Neuronal stem cell (in vitro differentiated cells): ENCODE results near the gene SCN3A.

Source experiments
- DNase-seq: peaks from one replicate; pipeline ENCODE4 v3.0.0-alpha.2; 2013; ENCODE audit warnings: low spot score
- H2AFZ ChIP-seq: one replicate; pipeline ENCODE4 v1.6.1; 2013; ENCODE audit warnings: mild to moderate bottlenecking, low read length, inconsistent platforms
- H2AK5ac ChIP-seq: 2 replicates; pipeline ENCODE4 v1.6.1; 2013; ENCODE audit warnings: low read depth, mild to moderate bottlenecking, inconsistent platforms, low read length, moderate library complexity, mixed read lengths
- H2BK120ac ChIP-seq: 2 replicates; pipeline ENCODE4 v1.6.1; 2013; ENCODE audit warnings: low read depth, mild to moderate bottlenecking, inconsistent platforms, low read length, moderate library complexity, mixed read lengths
- H2BK12ac ChIP-seq: one replicate; pipeline ENCODE4 v1.6.1; 2013; ENCODE audit warnings: low read length, inconsistent platforms
- H2BK15ac ChIP-seq: 2 replicates; pipeline ENCODE4 v1.6.1; 2013; ENCODE audit warnings: mild to moderate bottlenecking, low read length, inconsistent platforms, mixed read lengths
- H2BK5ac ChIP-seq: one replicate; pipeline ENCODE4 v1.6.1; 2013; ENCODE audit warnings: inconsistent platforms, mild to moderate bottlenecking, low read length, moderate library complexity
- H3K14ac ChIP-seq: one replicate; pipeline ENCODE4 v1.6.1; 2013; ENCODE audit warnings: low read length, inconsistent platforms
- H3K18ac ChIP-seq: 2 replicates; pipeline ENCODE4 v1.6.1; 2013; ENCODE audit warnings: low read length, inconsistent platforms
- H3K23ac ChIP-seq: 2 replicates; pipeline ENCODE4 v1.6.1; 2013; ENCODE audit warnings: low read depth, mild to moderate bottlenecking, mixed read lengths, low read length, inconsistent platforms; ENCODE audit not compliant: poor library complexity
- H3K27ac ChIP-seq: replicated peaks from 3 replicates; pipeline ENCODE4 v1.5.1; 2013; ENCODE audit warnings: low read length, inconsistent platforms
- H3K27me3 ChIP-seq, 3 experiments: 2 replicates each; pipeline ENCODE4 v1.6.1; 2013; ENCODE audit warnings: low read length in 3 of 3, mild to moderate bottlenecking in 2 of 3, inconsistent platforms in 1 of 3, low read depth in 1 of 3, mixed read lengths in 1 of 3, moderate library complexity in 1 of 3; ENCODE audit not compliant: control insufficient read depth in 3 of 3, insufficient read depth in 3 of 3
- H3K36me3 ChIP-seq, 2 donors: replicated peaks in 1 of 2; 2 replicates each; pipeline ENCODE4 v1.6.1; 2013; ENCODE audit warnings: low read length in 2 of 2; ENCODE audit not compliant: control insufficient read depth in 2 of 2, insufficient read depth in 2 of 2
- H3K4ac ChIP-seq: 2 replicates; pipeline ENCODE4 v1.6.1; 2013; ENCODE audit warnings: inconsistent platforms, mild to moderate bottlenecking, low read length, moderate library complexity
- H3K4me1 ChIP-seq, 2 donors: 1 replicate in 1 of 2; 2 replicates in 1 of 2; pipeline ENCODE4 v1.6.1; 2013; ENCODE audit warnings: low read length in 2 of 2, low read depth in 1 of 2; ENCODE audit not compliant: control insufficient read depth in 2 of 2, insufficient read depth in 1 of 2
- H3K4me2 ChIP-seq: one replicate; pipeline ENCODE4 v1.6.1; 2013; ENCODE audit warnings: mild to moderate bottlenecking, low read length, inconsistent platforms; ENCODE audit not compliant: insufficient read depth, poor library complexity, severe bottlenecking
- H3K4me3 ChIP-seq, 2 donors: 2 replicates each; pipeline ENCODE4 v1.5.1; 2013; ENCODE audit warnings: low read length in 2 of 2, mild to moderate bottlenecking in 2 of 2, inconsistent platforms in 1 of 2, moderate library complexity in 1 of 2
- H3K79me1 ChIP-seq: one replicate; pipeline ENCODE4 v1.6.1; 2013; ENCODE audit warnings: low read depth, mild to moderate bottlenecking, inconsistent platforms, low read length, moderate library complexity
- H3K9ac ChIP-seq: one replicate; pipeline ENCODE4 v1.6.1; 2013; ENCODE audit warnings: mild to moderate bottlenecking, low read depth, low read length, inconsistent platforms; ENCODE audit not compliant: poor library complexity
- H3K9me3 ChIP-seq, 2 donors: replicated peaks in 1 of 2; 2 replicates each; pipeline versions ENCODE3 to v1.6.1; 2013; ENCODE audit warnings: low read length in 2 of 2, mild to moderate bottlenecking in 2 of 2, inconsistent platforms in 1 of 2, low read depth in 1 of 2, mixed read lengths in 1 of 2, moderate library complexity in 1 of 2; ENCODE audit not compliant: control insufficient read depth in 2 of 2, insufficient read depth in 1 of 2
- H4K8ac ChIP-seq: one replicate; pipeline ENCODE4 v1.6.1; 2013; ENCODE audit warnings: low read depth, mild to moderate bottlenecking, inconsistent platforms, low read length, moderate library complexity
- H4K91ac ChIP-seq: one replicate; pipeline ENCODE4 v1.6.1; 2013; ENCODE audit warnings: low read length, low read depth, mild to moderate bottlenecking, inconsistent platforms; ENCODE audit not compliant: poor library complexity
- WGBS, 2 donors: extraction: QIAGEN DNeasy Blood & Tissue Kit; methylation state at CpG; one replicate each; pipeline ENCODE4 v1.1.7; 2013; ENCODE audit warnings: missing lambda C conversion rate in 2 of 2, mixed read lengths in 1 of 2; ENCODE audit not compliant: insufficient read length in 2 of 2, insufficient replicate concordance in 1 of 2; ENCODE audit errors: extremely low coverage in 2 of 2; 5-methylcytosine and 5-hydroxymethylcytosine counted together

SCN3A gene

GRCh38 chr2:165115258-165115657, 88.6 kb downstream of the SCN3A start:
- Histone ChIP-seq H2BK120ac (no peak overlapping the region), H4K91ac (no peak overlapping the region), H2AK5ac (no peak overlapping the region), H3K18ac (no peak overlapping the region), H3K4me2 (no peak overlapping the region), H3K27ac (no peak overlapping the region), H2BK15ac (no peak overlapping the region), H3K4ac (no peak overlapping the region), H2BK12ac (no peak overlapping the region), H3K9ac (no peak overlapping the region), H3K14ac (no peak overlapping the region), H2AFZ (no peak overlapping the region), H3K9me3 (peaks cover 0 to 4% of the 10 kb centered on the region in 2 donors), H3K79me1 (no peaks in the 10 kb centered on the region), H3K27me3 (no peaks in the 10 kb centered on the region), H2BK5ac (no peak overlapping the region), H3K4me1 (peaks cover 3 to 5% of the 10 kb centered on the region in 2 donors), H3K4me3 (no peak overlapping the region), H4K8ac (no peak overlapping the region), H3K23ac (no peak overlapping the region), H3K36me3 (no peaks in the 10 kb centered on the region)
- DNase-seq = no peak
- WGBS, 2 donors = no CpG with 5 or more reads among the region's 6 CpGs

- no CpG with 5 or more reads among the region's 4 CpGs for WGBS, 2 donors
- no peak overlapping the region for H3K4me2 ChIP-seq
These were observed 89.4 kb downstream of the SCN3A start for GRCh38 chr2:165114346-165114939.

GRCh38 chr2:165113414-165113813, 90.4 kb downstream of the SCN3A start:
- peaks cover 3 to 5% of the 10 kb centered on the region in 2 donors for H3K4me1 ChIP-seq
- peaks cover 0 to 4% of the 10 kb centered on the region in 2 donors for H3K9me3 ChIP-seq
- no peak overlapping the region for H4K8ac ChIP-seq
- H2BK5ac ChIP-seq = no peak overlapping the region
- no peak overlapping the region for H3K23ac ChIP-seq
- no peak for DNase-seq
- no peaks in the 10 kb centered on the region for H3K79me1 ChIP-seq
- WGBS, 2 donors = no CpG with 5 or more reads among the region's 2 CpGs
- H4K91ac ChIP-seq = no peak overlapping the region
- H2AFZ ChIP-seq = no peak overlapping the region
- H2BK12ac ChIP-seq = no peak overlapping the region
- H3K4me2 ChIP-seq = no peak overlapping the region
- no peaks in the 10 kb centered on the region for H3K36me3 ChIP-seq
- H3K27ac ChIP-seq = no peak overlapping the region
- H3K4ac ChIP-seq = no peak overlapping the region
- no peak overlapping the region for H3K4me3 ChIP-seq
- H3K14ac ChIP-seq = no peak overlapping the region
- H2BK15ac ChIP-seq = no peak overlapping the region
- no peaks in the 10 kb centered on the region for H3K27me3 ChIP-seq
- H2AK5ac ChIP-seq = no peak overlapping the region
- no peak overlapping the region for H3K18ac ChIP-seq
- H3K9ac ChIP-seq = no peak overlapping the region
- no peak overlapping the region for H2BK120ac ChIP-seq

More at GRCh38 chr2:165114346-165114939, 89.4 kb downstream of the SCN3A start:
- H2BK12ac ChIP-seq = no peak overlapping the region
- H2AK5ac ChIP-seq = no peak overlapping the region
- H3K14ac ChIP-seq = no peak overlapping the region
- no peak overlapping the region for H3K23ac ChIP-seq
- no peak overlapping the region for H3K9ac ChIP-seq
- H3K4ac ChIP-seq = no peak overlapping the region
- no peaks in the 10 kb centered on the region for H3K79me1 ChIP-seq
- H2BK120ac ChIP-seq = no peak overlapping the region
- no peak overlapping the region for H4K91ac ChIP-seq
- H3K36me3 ChIP-seq = no peaks in the 10 kb centered on the region
- H3K4me3 ChIP-seq = no peak overlapping the region
- H3K9me3 ChIP-seq = peaks cover 0 to 4% of the 10 kb centered on the region in 2 donors
- peak overlapping the region; percentile 37 for H2AFZ ChIP-seq
- no peaks in the 10 kb centered on the region for H3K27me3 ChIP-seq
- no peak overlapping the region for H3K18ac ChIP-seq
- DNase-seq = no peak
- no peak overlapping the region for H2BK5ac ChIP-seq
- H3K4me1 ChIP-seq = peaks cover 3 to 5% of the 10 kb centered on the region in 2 donors
- no peak overlapping the region for H3K27ac ChIP-seq
- no peak overlapping the region for H4K8ac ChIP-seq
- no peak overlapping the region for H2BK15ac ChIP-seq

- H3K36me3 ChIP-seq = no peaks in the 10 kb centered on the region
These were observed 91.1 kb downstream of the SCN3A start for GRCh38 chr2:165112789-165113188.

More at GRCh38 chr2:165112789-165113188, 91.1 kb downstream of the SCN3A start:
- Histone ChIP-seq H3K18ac (no peak overlapping the region), H2AFZ (no peak overlapping the region), H3K23ac (no peak overlapping the region), H3K4ac (no peak overlapping the region), H2AK5ac (no peak overlapping the region), H4K8ac (no peak overlapping the region), H2BK5ac (no peak overlapping the region), H2BK120ac (no peak overlapping the region), H3K14ac (no peak overlapping the region), H3K4me1 (peaks cover 3 to 5% of the 10 kb centered on the region in 2 donors), H3K9me3 (peaks cover 0 to 4% of the 10 kb centered on the region in 2 donors), H2BK15ac (no peak overlapping the region), H3K79me1 (no peaks in the 10 kb centered on the region), H3K27ac (no peak overlapping the region), H3K4me3 (no peak overlapping the region), H3K9ac (no peak overlapping the region), H3K4me2 (no peak overlapping the region), H4K91ac (no peak overlapping the region), H2BK12ac (no peak overlapping the region), H3K27me3 (no peaks in the 10 kb centered on the region)
- no peak for DNase-seq
- no CpG with 5 or more reads among the region's 2 CpGs for WGBS, 2 donors
